IMR-90 (cell line): Measurements from ENCODE around the gene NOS1AP. TPM values are rescaled to one million over a fixed set of nuclear protein-coding genes. Genes with fewer than 3 reads are reported as not detected.
"Not testable (repeated sequence)": the region's sequence is repeated elsewhere in the genome, so short reads cannot be mapped to it uniquely, and the experiment has no call there.

Experiments
- ATAC-seq: fragments of 200-7000 bp; cut with Tn5 transposase; 2 replicates; pipeline ENCODE4 v1.9.1; 2020; ENCODE audit warnings: low read depth, mild to moderate bottlenecking, moderate library complexity
- BruUV-seq: library from RNA; stranded (reverse); fragments of 400-500 nt; replicated peaks from 2 replicates; lab custom pipeline; 2021; lab: Mats Ljungman, UMichigan
- CTCF ChIA-PET: fragments of 300-600 bp; formaldehyde crosslinking; extraction: SDS; loops from one replicate; lab custom pipeline; 2021; ENCODE audit warnings: antibody characterized with exemption; lab: Yijun Ruan, JAX
- POLR2A ChIA-PET: fragments of 300-600 bp; sonication (Branson Sonifier 250); formaldehyde crosslinking; loops from one replicate; lab custom pipeline; 2022; ENCODE audit warnings: antibody characterized with exemption; ENCODE audit not compliant: unreplicated experiment; lab: Charles Lee
- DNase-seq: peaks from one replicate; pipeline ENCODE4 v3.0.0; 2013
- H2AFZ ChIP-seq: replicated peaks from 2 replicates; pipeline ENCODE3; 2013; ENCODE audit warnings: low read length, mild to moderate bottlenecking; ENCODE audit not compliant: poor library complexity
- H2AK5ac ChIP-seq: 2 replicates; pipeline ENCODE4 v1.6.1; 2013; ENCODE audit warnings: low read depth, low read length, inconsistent platforms
- H2AK9ac ChIP-seq: replicated peaks from 2 replicates; pipeline ENCODE3; 2013; ENCODE audit warnings: mild to moderate bottlenecking, low read depth, low read length, moderate library complexity; ENCODE audit not compliant: poor library complexity
- H2BK120ac ChIP-seq: 2 replicates; pipeline ENCODE4 v1.6.1; 2013; ENCODE audit warnings: low read depth, low read length, inconsistent platforms
- H2BK15ac ChIP-seq: 3 replicates; pipeline ENCODE4 v1.6.1; 2013; ENCODE audit warnings: low read depth, low read length, inconsistent platforms
- H2BK20ac ChIP-seq: 2 replicates; pipeline ENCODE4 v1.6.1; 2013; ENCODE audit warnings: low read depth, mild to moderate bottlenecking, inconsistent platforms, low read length, moderate library complexity
- H2BK5ac ChIP-seq: 2 replicates; pipeline ENCODE4 v1.6.1; 2013; ENCODE audit warnings: mild to moderate bottlenecking, low read depth, low read length, inconsistent platforms; ENCODE audit not compliant: poor library complexity, severe bottlenecking
- H3K14ac ChIP-seq: replicated peaks from 2 replicates; pipeline ENCODE4 v1.6.1; 2013; ENCODE audit warnings: low read depth, low read length, inconsistent platforms
- H3K18ac ChIP-seq: 2 replicates; pipeline ENCODE4 v1.6.1; 2013; ENCODE audit warnings: low read depth, low read length, control low read depth
- H3K23ac ChIP-seq: 2 replicates; pipeline ENCODE4 v1.6.1; 2013; ENCODE audit warnings: low read depth, low read length, inconsistent platforms
- H3K27ac ChIP-seq: 2 replicates; pipeline ENCODE4 v1.5.1; 2013; ENCODE audit warnings: mild to moderate bottlenecking, control low read depth, low read length; ENCODE audit not compliant: insufficient read depth
- H3K27me3 ChIP-seq: 2 replicates; pipeline ENCODE4 v1.6.1; 2013; ENCODE audit warnings: low read length; ENCODE audit not compliant: control insufficient read depth, insufficient read depth
- H3K36me3 ChIP-seq: 2 replicates; pipeline ENCODE4 v1.6.1; 2013; ENCODE audit warnings: low read length, mixed read lengths; ENCODE audit not compliant: control insufficient read depth, insufficient read depth
- H3K4ac ChIP-seq: 2 replicates; pipeline ENCODE4 v1.6.1; 2013; ENCODE audit warnings: low read depth, low read length, inconsistent platforms
- H3K4me1 ChIP-seq: 2 replicates; pipeline ENCODE4 v1.6.1; 2013; ENCODE audit warnings: low read length, mixed read lengths; ENCODE audit not compliant: control insufficient read depth, insufficient read depth
- H3K4me2 ChIP-seq: 2 replicates; pipeline ENCODE4 v1.6.1; 2013; ENCODE audit warnings: low read depth, mild to moderate bottlenecking, control low read depth, low read length, moderate library complexity
- H3K4me3 ChIP-seq: 2 replicates; pipeline ENCODE4 v1.5.1; 2013; ENCODE audit warnings: low read depth, mild to moderate bottlenecking, control low read depth, low read length, moderate library complexity; ENCODE audit not compliant: insufficient read depth
- H3K56ac ChIP-seq: 2 replicates; pipeline ENCODE4 v1.6.1; 2013; ENCODE audit warnings: low read length, inconsistent platforms; ENCODE audit not compliant: insufficient read depth; ENCODE audit errors: extremely low read depth
- H3K79me1 ChIP-seq, 2 experiments: 2 replicates each; pipeline ENCODE4 v1.6.1; 2013; ENCODE audit warnings: low read length in 2 of 2, inconsistent platforms in 1 of 2, low read depth in 1 of 2
- H3K9ac ChIP-seq: 2 replicates; pipeline ENCODE4 v1.6.1; 2013; ENCODE audit warnings: low read depth, low read length, control low read depth
- H3K9me1 ChIP-seq: 2 replicates; pipeline ENCODE4 v1.6.1; 2013; ENCODE audit warnings: low read length, inconsistent platforms; ENCODE audit not compliant: insufficient read depth
- H3K9me3 ChIP-seq: 2 replicates; pipeline ENCODE4 v1.6.1; 2013; ENCODE audit warnings: low read length; ENCODE audit not compliant: control insufficient read depth, insufficient read depth
- H4K20me1 ChIP-seq: 2 replicates; pipeline ENCODE4 v1.6.1; 2013; ENCODE audit warnings: low read length, inconsistent platforms; ENCODE audit not compliant: insufficient read depth
- H4K5ac ChIP-seq: 2 replicates; pipeline ENCODE4 v1.6.1; 2013; ENCODE audit warnings: mild to moderate bottlenecking, low read depth, low read length, control low read depth
- H4K8ac ChIP-seq, 2 experiments: 2 replicates each; pipeline ENCODE4 v1.6.1; 2013; ENCODE audit warnings: low read depth in 2 of 2, low read length in 2 of 2, control low read depth in 1 of 2, inconsistent platforms in 1 of 2
- H4K91ac ChIP-seq: 2 replicates; pipeline ENCODE4 v1.6.1; 2013; ENCODE audit warnings: low read depth, low read length, inconsistent platforms; ENCODE audit not compliant: insufficient read depth
- WGBS, 2 experiments: methylation state at CpG; one replicate each; pipeline versions ENCODE4 v1.1.5 to v1.1.7; 2013; ENCODE audit warnings: missing lambda C conversion rate in 2 of 2; ENCODE audit not compliant: insufficient read length in 1 of 2; ENCODE audit errors: extremely low coverage in 2 of 2; 5-methylcytosine and 5-hydroxymethylcytosine counted together
- dilution Hi-C: fragments of 300-500 bp; cut with HindIII; formaldehyde crosslinking; loops from one replicate; pipeline ENCODE4 v1.14.3; 2018; ENCODE audit warnings: low sequenced_read_pairs; ENCODE audit not compliant: unreplicated experiment
- in situ Hi-C: fragments of 300-500 bp; cut with MboI; formaldehyde crosslinking; loops from 3 replicates; pipeline ENCODE4 v1.14.3; 2019; ENCODE audit warnings: low sequenced_read_pairs, inconsistent platforms, mixed read lengths
- intact Hi-C: fragments of 100-400 bp; cut with micrococcal nuclease; formaldehyde crosslinking; loops from 2 replicates; pipeline ENCODE4 v1.10.0; 2022
- polyA plus RNA-seq, 3 experiments: library from polyadenylated mRNA; depleted of rRNA; stranded (reverse); fragments of >200 nt; gene quantifications; 2 replicates each; pipeline ENCODE4 v1.2.3, GENCODE V29; 2012; ENCODE audit warnings: low replicate concordance in 1 of 3
- total RNA-seq: library from RNA; depleted of rRNA; stranded (reverse); fragments of >200 nt; gene quantifications from 2 replicates; pipeline ENCODE4 v1.2.3, GENCODE V29; 2012

The NOS1AP gene
- total and polyA plus RNA-seq, 2 of the 4 experiments (the other 2 are of a cell fraction), result 0.18 to 0.19 TPM

GRCh38 chr1:162066836-162067235 lies 2.7 kb upstream of the NOS1AP start:
- H3K4me2 ChIP-seq, BruUV-seq, H2AK5ac ChIP-seq, intact Hi-C loops, H2BK15ac ChIP-seq, H2AK9ac ChIP-seq, H2BK20ac ChIP-seq, H3K4me1 ChIP-seq, H4K5ac ChIP-seq, H3K23ac ChIP-seq, H2BK5ac ChIP-seq, H2BK120ac ChIP-seq, dilution Hi-C loops, H3K79me1 ChIP-seq, H3K36me3 ChIP-seq, H4K20me1 ChIP-seq, in situ Hi-C loops, H3K9me3 ChIP-seq, ATAC-seq, H3K9ac ChIP-seq, H3K4me3 ChIP-seq, H3K18ac ChIP-seq, H3K14ac ChIP-seq, H4K8ac ChIP-seq, H3K4ac ChIP-seq, H3K27ac ChIP-seq, H4K91ac ChIP-seq, H2AFZ ChIP-seq, H3K56ac ChIP-seq, H3K9me1 ChIP-seq, DNase-seq: not testable (repeated sequence)
- H3K27me3 ChIP-seq, result peaks cover 41% of the 10 kb centered on the region
- WGBS, 2 experiments, result no CpG with 5 or more reads among the region's 4 CpGs
- CTCF ChIA-PET, result interaction anchor here (0.6 to 1.0 kb wide), 2 partner anchors 11 kb away, joined by 4 read pairs; no protein-coding TSS in a partner anchor
- POLR2A ChIA-PET, result interaction anchor here (0.6 kb wide), 1 partner anchor 111 kb away, joined by 4 read pairs; no protein-coding TSS in a partner anchor
